Neutrophil (primary cell): Measurements from ENCODE around the gene WT1.

ENCODE experiments used
- H3K27ac ChIP-seq: fragments of 200-600 bp; sonication (generic); 2 replicates; pipeline ENCODE4 v1.5.1; 2016; ENCODE audit warnings: mild to moderate bottlenecking, moderate library complexity
- H3K27me3 ChIP-seq: fragments of 200-600 bp; sonication (generic); 2 replicates; pipeline ENCODE4 v1.6.0; 2016; ENCODE audit warnings: mild to moderate bottlenecking
- H3K36me3 ChIP-seq: fragments of 200-600 bp; sonication (generic); 2 replicates; pipeline ENCODE4 v1.5.1; 2017
- H3K4me1 ChIP-seq, 2 experiments: fragments of 200-600 bp in 1 of 2; sonication (generic) in 1 of 2; 1 replicate in 1 of 2; 2 replicates in 1 of 2; pipeline versions ENCODE4 v1.5.1 to v1.6.1; 2013 to 2016; ENCODE audit warnings: low read depth in 1 of 2, low read length in 1 of 2, mild to moderate bottlenecking in 1 of 2, moderate library complexity in 1 of 2; ENCODE audit not compliant: control insufficient read depth in 1 of 2, insufficient read depth in 1 of 2
- H3K4me3 ChIP-seq, 2 experiments: fragments of 200-600 bp in 1 of 2; sonication (generic) in 1 of 2; 1 replicate in 1 of 2; 2 replicates in 1 of 2; pipeline ENCODE4 v1.5.1; 2013 to 2016; ENCODE audit warnings: low read depth in 1 of 2, low read length in 1 of 2, mild to moderate bottlenecking in 1 of 2, moderate library complexity in 1 of 2
- H3K9me3 ChIP-seq: fragments of 200-600 bp; sonication (generic); 2 replicates; pipeline ENCODE4 v1.5.1; 2016
- TF ChIP-seq, protein P1 (sequence below): fragments of 200-600 bp; sonication (generic); IDR thresholded peaks from 2 replicates; pipeline ENCODE4 v1.5.1; 2016; ENCODE audit warnings: antibody characterized with exemption

The WT1 gene

DNA sequence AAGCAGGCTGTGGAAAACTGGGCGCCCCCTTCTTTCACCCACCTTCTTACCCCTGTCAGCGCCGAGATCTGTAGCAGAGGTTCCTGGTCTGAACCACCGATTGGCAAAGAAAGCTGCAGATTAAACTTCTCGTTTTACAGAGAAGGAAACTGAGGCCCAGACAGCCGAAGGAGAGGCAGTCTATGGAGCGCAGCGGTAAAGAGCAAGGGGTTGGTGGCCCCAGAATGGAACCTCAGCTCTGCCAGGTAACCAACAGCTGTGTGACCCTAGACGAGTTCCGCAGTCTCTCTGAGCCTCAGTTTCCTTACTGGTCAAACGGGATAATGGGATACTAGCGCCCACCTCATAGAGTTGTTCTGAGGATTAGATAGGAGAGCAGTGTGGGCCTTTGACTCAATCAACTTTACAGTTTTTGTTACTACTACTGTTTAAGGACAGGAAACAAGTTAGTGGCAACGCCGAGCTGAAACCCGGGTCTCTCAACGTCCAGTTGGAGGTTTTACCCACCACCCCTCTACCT is 3.1 kb upstream of the WT1 start:
- Histone ChIP-seq H3K27ac (no peak overlapping the region), H3K4me3 (no peak overlapping the region), H3K36me3 (no peaks in the 10 kb centered on the region), H3K9me3 (no peaks in the 10 kb centered on the region), H3K27me3 (peaks cover 100% of the 10 kb centered on the region), H3K4me1 (peaks cover 42 to 47% of the 10 kb centered on the region in 2 experiments)
- TF ChIP-seq, protein P1, sequence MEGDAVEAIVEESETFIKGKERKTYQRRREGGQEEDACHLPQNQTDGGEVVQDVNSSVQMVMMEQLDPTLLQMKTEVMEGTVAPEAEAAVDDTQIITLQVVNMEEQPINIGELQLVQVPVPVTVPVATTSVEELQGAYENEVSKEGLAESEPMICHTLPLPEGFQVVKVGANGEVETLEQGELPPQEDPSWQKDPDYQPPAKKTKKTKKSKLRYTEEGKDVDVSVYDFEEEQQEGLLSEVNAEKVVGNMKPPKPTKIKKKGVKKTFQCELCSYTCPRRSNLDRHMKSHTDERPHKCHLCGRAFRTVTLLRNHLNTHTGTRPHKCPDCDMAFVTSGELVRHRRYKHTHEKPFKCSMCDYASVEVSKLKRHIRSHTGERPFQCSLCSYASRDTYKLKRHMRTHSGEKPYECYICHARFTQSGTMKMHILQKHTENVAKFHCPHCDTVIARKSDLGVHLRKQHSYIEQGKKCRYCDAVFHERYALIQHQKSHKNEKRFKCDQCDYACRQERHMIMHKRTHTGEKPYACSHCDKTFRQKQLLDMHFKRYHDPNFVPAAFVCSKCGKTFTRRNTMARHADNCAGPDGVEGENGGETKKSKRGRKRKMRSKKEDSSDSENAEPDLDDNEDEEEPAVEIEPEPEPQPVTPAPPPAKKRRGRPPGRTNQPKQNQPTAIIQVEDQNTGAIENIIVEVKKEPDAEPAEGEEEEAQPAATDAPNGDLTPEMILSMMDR, result no peak

DNA sequence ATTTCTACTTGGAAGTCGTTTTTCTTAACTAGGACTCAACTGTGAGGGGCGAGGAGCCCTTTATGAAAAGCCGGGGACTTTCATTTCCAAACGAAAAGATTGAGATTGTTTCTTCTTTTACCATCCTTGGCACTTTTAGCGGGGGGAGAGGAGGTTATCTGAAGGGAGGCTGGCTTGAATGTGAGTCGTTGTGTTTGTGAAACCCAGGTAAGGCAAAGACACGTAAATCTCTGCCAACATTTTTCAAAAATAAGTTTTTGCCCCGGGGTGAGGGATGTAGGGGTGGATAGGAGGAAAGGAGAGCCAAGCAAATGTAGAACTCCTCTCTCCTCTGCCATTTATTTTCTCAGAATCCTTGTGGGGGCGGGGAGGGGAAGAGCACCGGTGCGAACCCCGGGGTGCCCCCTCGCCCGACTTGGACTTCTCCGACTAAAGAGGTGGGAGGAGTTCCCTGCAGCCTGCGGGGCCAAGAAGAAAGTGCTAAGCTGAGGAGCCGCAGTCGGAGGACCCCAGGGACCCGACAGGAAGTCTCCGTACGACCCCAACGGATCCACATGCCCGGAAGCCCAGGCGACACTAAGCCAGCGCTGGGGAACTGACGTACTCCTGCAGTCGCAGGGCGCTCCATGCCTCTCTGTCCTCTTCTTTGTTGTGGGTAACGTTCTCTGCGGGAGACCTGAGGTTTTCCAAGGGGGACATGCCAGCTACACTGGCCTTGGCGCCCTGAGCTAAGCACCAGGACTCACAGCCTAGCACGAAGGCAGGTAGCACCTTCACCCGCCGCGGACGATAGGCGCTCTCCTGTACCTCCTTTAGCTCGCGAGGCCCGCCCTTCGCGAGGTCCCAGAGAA is 2.4 kb upstream of the WT1 start:
- Histone ChIP-seq H3K27me3 (peaks cover 100% of the 10 kb centered on the region), H3K4me3 (no peak overlapping the region), H3K36me3 (no peaks in the 10 kb centered on the region), H3K4me1 (peaks cover 45 to 50% of the 10 kb centered on the region in 2 experiments), H3K9me3 (no peaks in the 10 kb centered on the region), H3K27ac (no peak overlapping the region)
- TF ChIP-seq, protein P1, result no peak

DNA sequence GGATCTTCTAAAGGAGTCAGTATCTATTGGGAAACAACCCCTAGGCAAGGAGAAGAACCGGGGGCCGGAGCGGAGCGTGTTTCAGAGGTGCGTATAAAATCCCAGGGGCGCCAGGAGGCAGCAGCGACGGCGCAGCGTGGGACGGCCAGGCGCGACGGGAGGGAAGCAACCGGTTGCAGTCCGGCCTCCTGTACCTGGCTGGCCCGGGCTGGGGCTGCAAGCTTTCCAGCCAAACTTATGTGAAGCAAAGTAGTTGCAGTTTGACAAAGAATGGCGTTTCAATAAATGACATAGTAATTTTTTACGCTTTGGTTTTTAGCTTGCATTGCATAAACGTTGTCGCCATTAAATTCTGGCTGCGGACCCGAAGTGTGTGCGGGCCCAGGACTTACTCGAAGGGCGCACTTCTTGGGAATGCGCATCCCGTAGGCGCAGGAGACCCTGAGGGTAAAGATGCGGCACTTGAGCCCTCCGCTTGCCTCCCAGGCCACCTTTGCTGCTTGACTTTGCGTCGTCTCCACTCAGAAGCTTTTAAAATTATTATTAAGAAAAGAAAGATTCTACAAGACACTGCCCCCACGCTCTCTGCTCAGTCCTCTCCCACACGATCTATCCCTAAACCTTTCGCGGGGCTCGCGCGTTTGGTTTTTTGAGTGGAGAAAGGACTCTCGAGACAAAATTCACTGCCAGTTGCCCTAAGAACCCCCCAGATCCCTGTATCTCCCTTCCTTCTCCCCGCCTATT is 1.6 kb upstream of the WT1 start:
- Histone ChIP-seq H3K27ac (no peak overlapping the region), H3K9me3 (no peaks in the 10 kb centered on the region), H3K4me3 (no peak overlapping the region), H3K4me1 (peaks cover 45 to 50% of the 10 kb centered on the region in 2 experiments), H3K36me3 (no peaks in the 10 kb centered on the region), H3K27me3 (peaks cover 100% of the 10 kb centered on the region)
- TF ChIP-seq, protein P1, result no peak

DNA sequence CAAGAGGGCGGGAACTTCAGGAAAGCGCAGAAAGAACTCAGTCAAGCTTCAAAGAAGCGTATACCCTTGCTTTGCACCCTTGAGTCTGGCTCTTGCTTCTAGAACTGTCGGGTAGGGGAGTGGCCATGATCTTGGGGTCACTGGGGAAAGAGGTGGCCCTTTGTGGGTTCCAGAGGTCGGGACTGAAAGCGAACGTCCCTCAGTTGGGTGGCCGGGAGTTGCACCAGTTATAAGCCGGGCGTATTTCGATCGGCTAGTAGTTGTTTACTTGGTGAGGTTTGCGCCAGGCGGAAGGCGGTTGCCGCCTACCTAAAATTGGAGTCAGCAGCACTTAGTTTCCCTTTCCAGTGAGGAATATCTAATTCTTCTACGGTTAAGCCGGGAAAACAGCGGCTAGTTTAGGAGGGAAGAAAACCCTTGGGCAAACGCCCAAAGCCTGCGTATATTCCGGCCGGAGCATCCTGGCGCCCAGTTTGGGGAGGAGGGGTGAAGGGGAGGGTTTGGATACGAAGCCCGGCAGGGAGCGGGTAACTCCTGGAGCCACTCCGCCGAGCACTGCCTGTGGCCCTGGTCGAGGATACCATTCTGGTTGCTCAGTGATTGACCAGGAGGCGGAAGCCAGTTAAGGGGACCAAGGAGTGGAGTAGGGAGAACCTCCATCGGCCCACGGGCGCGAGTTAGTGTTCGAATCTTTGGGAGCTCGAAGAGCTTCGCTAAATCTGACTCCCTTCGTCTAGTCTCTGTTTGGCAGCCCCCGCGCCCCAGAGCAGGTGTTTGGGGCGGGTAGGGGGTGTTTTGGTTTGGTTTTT is 807 bp upstream of the WT1 start:
- Histone ChIP-seq H3K4me3 (peak overlapping the region in 1 of 2 experiments; percentile 30), H3K36me3 (no peaks in the 10 kb centered on the region), H3K27ac (no peak overlapping the region), H3K9me3 (no peaks in the 10 kb centered on the region), H3K4me1 (peaks cover 45 to 50% of the 10 kb centered on the region in 2 experiments), H3K27me3 (peaks cover 100% of the 10 kb centered on the region)
- TF ChIP-seq, protein P1, result no peak

DNA sequence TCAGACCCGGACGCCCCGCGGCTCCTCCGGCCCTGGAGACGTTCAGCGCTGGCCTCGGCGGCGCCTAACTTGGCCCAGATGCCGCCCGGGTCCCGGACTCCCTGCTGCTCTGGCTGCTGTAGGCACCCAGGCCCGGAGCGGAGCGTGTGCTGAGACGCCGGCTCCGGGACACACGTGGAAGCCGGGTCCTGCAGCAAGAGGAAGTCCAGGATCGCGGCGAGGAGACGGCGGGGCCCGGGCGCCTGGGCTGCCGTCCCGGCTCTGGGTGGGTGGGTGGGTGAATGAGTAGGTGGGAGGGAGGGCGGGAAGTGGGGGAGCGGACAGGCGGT is 223 bp downstream of the WT1 start:
- H3K4me1 ChIP-seq, result peaks cover 45 to 50% of the 10 kb centered on the region in 2 experiments
- no peaks in the 10 kb centered on the region for H3K9me3 ChIP-seq

More for the DNA sequence above, 223 bp downstream of the WT1 start:
- TF ChIP-seq, protein P1, result no peak
- no peak overlapping the region for H3K27ac ChIP-seq
- no peaks in the 10 kb centered on the region for H3K36me3 ChIP-seq
- H3K27me3 ChIP-seq, result peaks cover 100% of the 10 kb centered on the region
- H3K4me3 ChIP-seq, result peak overlapping the region; percentile 5 to 30
